Posterior vena cava (tissue), 2 donors: ENCODE data around the gene IL1RL2. TPM values are rescaled to one million over a fixed set of nuclear protein-coding genes. Genes with fewer than 3 reads are reported as not detected.
A peak's percentile ranks its signal among the peaks of the same experiment; 100 is the strongest.

ENCODE experiments used
- DNase-seq: peaks from one replicate; pipeline ENCODE4 v3.0.0-alpha.2; 2020; ENCODE audit warnings: low spot score
- intact Hi-C, 2 donors: fragments of 100-400 bp; cut with DNase I; formaldehyde crosslinking; loops; one replicate each; pipeline versions ENCODE4 v1.14.1 to v1.14.2; 2022 to 2023
- total RNA-seq, 2 donors: library from RNA; stranded (reverse); fragmentation: NEBNext Ultra II Directional; extraction: Animal tissue kit (Norgen Biotek cat#: 25700); gene quantifications; one replicate each; pipeline ENCODE4 v1.2.1, GENCODE V29; 2021
- donor health status: DM: yes; HTN: yes; CAD: no.
- donor health status: DM: yes; HTN: yes; CAD: no.

The IL1RL2 gene
- total RNA-seq, 2 donors from 2014 or later: 0.24 to 0.46 TPM

DNA sequence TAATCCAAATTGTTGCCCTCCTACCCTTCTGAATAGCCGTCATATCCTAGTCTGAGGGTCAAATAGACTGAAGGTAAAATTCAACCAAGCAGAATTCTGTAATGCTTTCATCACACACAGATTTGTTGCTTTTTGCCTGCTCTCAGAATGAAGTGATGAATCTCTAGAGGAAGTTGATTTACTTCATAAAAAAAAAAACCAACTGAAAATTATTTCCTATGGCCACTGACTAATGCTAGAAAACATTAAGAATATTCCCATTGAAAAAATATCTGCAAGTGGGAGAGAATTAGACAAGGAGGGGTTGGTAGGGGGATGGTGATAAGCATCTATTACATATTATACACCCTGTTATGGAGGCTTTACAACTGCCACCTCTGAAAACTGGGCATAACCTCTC, 2.3 kb upstream of the IL1RL2 start:
- DNase-seq: no peak
- intact Hi-C loops: no loop called here

DNA sequence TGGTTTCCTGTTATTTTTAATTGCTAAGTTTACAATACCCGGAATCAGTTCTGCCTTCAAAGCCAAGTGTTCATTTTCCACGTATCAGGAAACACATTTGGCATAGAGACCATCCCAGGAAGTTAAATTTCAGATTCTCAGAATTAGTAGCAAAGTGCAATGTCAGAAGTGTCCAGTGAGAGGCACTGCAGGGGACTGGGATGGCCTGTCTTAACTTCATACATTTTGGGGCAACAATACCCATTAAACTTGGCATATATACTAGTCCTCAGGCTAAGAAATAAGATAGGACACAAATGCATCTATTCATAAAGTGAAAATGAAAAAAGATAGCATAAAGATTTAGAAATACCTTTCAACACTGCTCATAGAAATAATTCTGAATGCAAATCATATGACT, 1.5 kb upstream of the IL1RL2 start:
- intact Hi-C loops: no loop called here
- no peak for DNase-seq

DNA sequence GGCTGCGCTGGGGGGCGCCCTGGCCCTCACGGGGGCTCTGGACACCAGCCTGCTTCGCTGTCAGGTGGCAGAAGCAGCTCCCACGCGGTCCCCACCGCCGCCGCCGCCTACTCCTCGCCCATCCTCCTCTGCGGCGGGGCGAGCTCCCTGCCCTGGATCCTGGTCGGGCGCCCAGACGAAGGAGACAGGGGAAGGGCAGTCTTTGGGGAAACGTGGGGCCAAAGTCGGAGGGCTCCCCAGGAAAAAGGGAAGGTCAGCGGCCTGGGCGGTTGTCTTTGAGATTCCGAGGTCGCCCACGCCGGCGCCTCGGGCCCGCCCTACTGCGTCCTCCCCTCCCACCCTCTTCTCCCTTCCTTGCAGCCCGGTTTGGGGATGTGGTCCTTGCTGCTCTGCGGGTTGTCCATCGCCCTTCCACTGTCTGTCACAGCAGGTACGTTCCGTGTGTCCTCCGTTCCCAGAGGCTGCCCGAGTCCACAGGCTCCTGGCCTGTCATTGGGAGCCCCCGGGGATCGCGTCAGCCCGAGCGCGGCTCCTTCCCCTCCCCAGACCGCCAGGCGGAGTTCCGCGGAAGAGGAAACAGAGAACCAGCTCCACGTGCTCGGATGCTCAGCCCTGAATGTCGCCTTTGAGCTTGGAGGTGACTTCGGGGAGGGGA, 800 bp downstream of the IL1RL2 start:
- intact Hi-C loops: no loop called here
- peak; percentile 89 for DNase-seq

DNA sequence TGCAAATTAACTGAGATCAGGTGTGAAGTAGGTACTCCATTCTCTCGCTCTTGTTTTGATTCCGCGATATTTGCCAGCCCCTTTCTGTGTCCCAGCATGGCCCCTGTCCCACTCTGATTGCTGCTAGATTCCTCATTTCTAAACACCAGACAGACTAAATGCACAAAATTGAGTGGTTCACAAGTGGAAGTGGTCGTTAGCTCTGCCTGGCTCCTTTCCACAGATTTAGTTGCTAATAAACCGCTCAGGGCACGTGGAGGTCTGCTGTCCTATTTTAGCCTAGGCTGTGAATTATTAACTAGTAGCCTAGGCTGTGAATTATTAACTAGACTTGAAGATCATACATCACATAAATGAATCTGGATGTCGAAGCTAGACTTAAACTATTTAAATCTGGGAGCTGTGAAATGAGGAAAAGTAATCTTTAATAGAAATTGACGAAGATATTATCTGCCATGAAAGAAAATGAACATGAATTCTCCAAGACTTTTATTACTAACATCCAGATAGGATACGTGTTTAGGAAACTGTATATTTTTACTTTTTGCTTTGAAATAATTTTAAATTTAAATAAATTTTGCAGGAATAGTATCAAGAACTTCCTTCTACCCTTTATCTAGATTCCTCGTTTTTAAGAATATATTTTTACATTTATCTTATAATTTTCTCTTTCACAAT, 3.7 kb downstream of the IL1RL2 start:
- intact Hi-C loops: no loop called here
- no peak for DNase-seq

DNA sequence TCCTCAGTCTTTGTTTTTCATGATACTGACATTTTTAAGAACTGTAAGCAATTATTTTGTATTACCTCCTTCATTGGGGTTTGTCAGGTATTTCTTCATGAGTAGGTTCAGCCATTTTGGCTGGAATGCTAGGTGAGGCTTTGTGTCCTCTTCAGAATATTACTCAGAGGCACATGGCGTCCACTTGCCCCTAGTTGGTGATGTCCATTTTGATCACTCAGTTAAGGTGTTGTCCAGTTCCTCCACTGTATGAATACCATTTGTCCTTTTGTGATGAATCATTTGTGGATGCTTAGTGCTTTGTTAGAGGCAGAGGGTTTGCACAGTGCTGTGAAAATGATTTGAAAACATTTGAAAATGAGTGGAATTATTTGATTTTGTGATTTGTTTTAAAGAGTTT, 4.7 kb downstream of the IL1RL2 start:
- no peak for DNase-seq
- intact Hi-C loops: no loop called here

DNA sequence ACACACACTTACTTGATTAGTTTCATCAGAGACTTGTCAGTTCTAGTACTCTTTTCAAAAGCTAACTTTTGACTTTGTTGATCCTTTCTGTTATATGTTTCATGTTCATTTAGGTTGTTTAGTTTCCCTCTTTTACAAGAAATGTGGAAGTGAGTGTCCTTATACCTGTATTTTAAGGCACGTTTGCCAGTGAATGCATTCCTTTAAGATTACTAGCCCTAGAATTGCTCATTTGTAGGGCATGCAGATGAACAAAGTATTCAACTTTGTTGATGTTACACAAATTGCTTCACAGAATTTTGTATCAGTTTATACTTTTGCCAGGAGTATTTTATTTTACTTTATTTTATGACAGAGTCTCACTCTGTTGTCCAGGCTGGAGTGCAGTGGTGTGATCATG, 6.3 kb downstream of the IL1RL2 start:
- no peak for DNase-seq
- intact Hi-C loops: no loop called here

DNA sequence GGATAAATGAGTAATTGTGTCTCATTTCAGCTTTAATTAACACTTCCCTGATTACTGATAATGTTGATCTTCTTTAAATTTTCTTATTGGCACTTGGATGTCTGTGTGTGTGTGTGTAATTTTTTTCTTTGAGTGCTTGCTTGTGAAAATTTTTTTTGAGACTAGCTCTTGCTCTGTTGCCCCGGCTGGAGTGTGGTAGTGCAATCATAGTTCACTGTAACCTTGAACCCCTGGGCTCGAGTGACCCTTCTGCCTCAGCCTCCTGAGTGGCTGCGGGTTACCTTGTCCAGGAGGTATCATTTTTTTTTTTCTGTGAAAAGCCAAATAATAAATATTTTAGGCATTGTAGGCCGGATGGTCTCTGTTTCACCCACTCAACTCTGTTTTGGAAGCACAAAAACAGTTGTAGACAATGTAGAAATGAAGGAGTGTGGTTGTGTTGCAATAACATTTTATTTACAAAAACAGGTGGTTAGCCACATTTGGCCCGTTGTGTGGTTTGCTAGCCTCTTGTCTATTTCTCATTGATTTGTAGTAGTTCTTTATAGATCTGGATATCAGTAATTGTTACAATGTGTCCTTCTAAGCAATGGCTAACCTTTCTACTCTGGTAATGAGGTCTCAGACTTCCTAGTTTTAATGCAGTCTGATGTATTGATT, 7.9 kb downstream of the IL1RL2 start:
- intact Hi-C loops: no loop called here

DNA sequence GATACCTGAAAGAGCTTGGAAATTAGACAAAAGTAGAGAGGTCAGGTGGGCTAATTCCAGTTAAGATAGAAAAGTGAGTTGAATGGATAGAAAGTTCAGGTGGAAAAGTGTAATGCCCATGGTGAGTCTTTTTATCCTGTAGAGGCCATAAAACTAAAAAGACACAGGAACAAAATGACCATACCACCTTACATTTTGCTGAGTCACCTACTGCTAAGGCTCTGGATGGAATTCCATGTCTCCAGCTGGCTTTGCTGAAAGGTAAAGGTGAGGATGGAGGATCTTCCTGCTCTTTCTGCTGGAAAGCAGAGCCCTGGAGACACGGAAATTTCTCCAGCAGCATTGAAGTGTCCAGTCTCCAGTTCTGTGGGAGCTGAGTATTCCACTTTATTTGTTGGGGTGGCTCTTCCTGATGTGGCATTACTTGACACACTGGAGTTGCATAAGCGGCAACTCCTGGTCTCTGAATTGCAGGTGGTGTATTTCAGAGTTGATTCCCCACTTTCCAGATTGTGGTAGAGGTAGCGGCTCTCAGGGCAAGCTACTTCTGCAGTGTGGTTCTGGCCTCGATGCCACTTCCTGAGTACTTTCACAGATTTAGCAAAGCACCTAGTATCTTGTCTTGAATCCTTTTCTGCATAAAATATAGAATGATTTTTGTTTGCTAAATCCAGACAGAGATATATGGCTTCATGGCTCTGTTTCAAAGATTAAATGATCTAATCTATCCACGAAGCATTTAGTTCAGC, 10.7 kb downstream of the IL1RL2 start:
- no peak for DNase-seq
- intact Hi-C loops: no loop called here

More for the DNA sequence above, 7.9 kb downstream of the IL1RL2 start:
- no peak for DNase-seq

DNA sequence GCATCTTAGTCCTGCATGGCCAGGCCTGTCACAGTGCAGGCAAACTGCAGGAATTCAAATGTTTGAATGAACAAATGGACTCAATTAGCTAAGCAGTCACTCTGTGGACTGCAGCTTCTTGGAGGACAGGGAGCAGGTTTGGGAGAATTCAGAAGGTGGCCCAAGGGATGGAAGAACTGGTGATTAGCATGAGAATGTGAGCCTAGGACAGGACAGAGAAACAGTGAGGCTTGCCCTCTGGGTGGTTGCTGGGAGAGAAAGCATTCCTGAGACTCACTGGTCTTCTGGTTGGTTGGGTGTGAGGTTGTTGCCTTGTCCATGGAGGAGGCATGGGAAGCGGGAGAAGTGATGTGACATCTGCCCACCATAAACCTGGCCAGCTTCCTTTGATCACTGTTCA, 13.7 kb downstream of the IL1RL2 start:
- no peak for DNase-seq
- intact Hi-C loops: no loop called here

DNA sequence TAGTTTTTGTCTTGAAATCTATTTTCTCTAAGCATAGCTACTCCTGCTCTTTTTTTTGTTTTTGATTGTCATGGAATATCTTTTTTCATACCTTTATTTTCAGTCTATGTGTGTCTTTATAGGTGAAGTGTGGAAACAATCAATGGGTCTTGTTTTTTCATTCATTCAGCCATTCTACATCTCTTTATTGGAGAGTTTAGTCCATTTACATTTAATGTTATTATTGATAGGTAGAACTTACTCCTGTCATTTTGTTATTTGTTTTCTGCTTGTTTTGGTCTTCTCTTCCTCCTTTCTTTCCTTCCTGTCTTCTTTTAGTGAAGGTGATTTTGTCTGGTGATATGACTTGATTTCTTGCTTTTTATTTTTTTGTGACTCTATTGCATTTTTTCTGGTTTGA, 17.8 kb downstream of the IL1RL2 start:
- DNase-seq: no peak
- intact Hi-C loops: no loop called here

DNA sequence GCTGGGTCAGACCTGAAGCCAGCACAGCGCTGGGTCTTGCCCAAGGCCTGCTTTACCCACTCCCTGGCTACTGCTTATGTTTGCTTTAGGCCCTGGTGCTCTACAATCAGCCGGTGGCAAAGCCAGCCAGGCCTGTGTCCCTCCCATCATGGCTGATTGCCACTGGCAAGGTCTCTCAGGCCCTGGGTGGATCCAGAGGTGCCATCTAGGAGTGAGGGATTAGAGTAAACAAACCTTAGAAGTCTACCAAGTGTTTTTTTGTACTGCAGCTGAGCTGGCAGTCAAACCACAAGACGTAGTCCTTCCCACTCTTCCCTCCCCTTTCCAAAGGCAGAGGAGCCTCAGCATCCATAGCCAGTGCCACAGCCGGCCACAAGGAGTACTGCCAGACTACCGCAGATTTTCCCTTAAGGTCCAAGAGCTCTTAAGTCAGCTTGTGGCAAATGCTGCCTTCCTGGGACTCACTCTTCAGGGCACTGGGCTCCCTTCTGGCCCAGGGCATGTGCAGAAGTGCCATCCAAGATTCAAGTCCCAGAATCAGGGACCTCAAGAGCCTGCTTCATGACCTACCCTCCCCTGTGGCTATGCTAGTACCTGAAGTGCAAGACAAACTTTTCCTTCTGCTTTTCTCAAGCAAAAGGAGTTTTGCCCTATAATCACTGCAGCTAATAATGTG, 20.0 kb downstream of the IL1RL2 start:
- no peak for DNase-seq
- intact Hi-C loops: no loop called here

DNA sequence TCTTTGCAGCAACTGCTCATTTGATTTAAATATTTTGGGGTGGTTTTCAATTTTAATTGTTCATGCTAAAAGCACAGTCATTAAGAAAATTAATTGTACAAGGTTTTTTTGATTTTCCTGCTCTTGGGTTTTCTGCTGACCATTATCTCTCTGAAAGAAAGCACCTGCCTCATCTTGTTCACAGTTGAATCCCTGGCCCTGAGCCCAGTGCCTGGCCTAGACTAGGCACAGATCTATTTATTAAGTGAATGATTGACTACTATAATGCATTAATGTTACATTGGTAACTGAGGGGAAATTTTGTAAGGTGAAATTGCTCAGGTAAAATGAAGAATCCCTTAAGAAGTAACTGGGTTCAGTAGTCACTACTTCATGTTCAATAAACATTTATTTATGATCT, 22.0 kb downstream of the IL1RL2 start:
- intact Hi-C loops: no loop called here
- no peak for DNase-seq

DNA sequence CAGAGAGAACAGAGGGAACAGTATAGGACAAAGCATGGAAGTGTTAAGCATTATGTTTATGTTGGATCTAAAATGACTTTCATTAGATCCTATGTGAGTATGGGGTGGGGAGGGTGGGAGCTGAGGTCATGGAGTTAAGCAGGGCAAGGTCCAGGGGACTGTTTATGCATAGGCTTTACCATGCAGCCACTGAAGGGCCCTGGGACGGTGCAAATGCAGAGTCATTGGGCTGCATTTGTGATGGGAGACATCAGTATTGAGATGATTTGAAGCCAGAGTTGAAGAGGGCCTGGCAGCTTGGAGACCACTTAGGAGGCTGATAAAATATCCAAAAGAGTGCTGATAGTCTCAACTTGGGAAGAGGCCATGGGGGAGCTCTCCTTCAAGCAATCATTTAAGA, 22.7 kb downstream of the IL1RL2 start:
- intact Hi-C loops: no loop called here
- DNase-seq: no peak

DNA sequence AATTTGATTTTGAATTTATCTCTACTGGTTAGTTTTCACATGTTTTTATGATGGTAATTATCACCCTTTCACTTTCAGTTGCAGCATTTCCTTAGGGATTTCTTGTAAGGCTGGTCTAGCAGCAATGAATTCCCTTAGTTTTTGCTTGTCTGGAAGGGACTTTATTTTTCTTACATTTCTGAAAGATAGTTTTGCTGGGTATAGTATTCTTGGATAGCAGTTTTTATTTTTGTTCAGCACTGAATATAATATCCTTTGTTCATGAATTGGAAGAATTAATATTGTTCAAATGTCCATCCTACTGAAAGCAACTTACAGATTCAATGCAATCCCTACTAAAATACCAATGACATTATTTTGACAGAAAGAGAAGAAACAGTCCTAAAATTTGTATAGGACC, 30.2 kb downstream of the IL1RL2 start:
- no peak for DNase-seq
- intact Hi-C loops: no loop called here

DNA sequence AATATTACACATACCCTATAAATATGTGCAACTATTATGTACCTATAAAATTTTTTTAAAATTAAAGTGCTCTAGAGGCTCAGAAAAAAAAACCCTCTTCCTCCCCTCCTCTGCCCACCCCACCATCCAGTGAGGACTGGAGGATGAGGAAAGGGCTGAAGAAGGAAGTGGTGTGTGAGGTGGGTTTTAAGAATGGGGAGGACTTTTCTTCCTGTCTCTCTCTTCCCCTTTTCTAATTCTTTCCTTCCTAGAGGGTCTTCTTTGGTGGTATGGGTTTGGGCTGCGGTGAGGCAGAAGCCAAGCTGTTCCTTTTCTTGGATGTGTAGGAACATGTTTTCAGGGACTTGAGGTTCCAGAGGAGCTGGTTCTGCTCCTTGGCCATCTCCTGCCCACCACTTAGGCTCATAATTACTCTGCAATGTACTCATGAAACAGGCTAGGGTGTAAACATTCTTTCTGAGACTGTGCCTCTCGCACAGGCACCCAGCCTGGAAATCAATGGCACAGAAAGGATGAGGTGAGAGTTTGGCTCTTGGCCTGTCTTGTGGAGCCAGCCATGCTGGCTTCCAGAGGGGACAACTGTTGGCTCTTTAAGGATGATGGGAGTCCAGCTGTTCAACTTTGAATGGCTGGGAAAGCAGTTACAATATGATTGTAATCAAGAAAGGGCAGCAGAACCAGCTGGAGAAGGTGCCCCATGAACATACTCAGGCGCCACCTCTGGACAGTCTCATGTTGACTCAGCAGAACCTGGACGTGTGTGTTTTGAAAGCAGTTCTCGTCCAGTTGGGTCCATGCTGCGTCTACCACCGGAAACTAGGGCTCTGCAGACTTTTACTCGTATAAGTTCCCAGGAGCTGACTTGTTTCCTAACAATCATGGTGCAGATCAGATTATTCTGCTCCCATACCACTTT, 38.3 kb downstream of the IL1RL2 start:
- intact Hi-C loops: no loop called here

DNA sequence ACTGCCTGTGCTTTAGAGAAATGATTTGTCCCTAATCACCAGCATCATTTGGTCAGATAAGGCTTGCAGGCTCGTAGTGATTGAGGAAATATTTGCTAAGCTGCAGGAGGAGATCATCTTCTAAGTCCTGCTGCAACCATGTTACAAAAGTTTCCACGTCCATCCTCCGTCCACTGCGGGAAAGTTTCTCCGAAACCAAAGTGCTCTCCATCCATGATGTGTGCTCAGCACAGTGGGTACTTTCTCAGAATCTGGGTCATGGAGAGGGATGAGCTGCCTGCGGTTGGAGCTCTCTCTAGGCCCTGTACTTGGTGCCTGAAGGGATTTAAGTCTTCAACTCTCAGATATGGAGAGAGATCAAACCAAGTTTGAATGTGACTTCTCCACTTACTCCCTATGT, 39.3 kb downstream of the IL1RL2 start:
- intact Hi-C loops: no loop called here
- no peak for DNase-seq

More for the DNA sequence above, 38.3 kb downstream of the IL1RL2 start:
- no peak for DNase-seq

DNA sequence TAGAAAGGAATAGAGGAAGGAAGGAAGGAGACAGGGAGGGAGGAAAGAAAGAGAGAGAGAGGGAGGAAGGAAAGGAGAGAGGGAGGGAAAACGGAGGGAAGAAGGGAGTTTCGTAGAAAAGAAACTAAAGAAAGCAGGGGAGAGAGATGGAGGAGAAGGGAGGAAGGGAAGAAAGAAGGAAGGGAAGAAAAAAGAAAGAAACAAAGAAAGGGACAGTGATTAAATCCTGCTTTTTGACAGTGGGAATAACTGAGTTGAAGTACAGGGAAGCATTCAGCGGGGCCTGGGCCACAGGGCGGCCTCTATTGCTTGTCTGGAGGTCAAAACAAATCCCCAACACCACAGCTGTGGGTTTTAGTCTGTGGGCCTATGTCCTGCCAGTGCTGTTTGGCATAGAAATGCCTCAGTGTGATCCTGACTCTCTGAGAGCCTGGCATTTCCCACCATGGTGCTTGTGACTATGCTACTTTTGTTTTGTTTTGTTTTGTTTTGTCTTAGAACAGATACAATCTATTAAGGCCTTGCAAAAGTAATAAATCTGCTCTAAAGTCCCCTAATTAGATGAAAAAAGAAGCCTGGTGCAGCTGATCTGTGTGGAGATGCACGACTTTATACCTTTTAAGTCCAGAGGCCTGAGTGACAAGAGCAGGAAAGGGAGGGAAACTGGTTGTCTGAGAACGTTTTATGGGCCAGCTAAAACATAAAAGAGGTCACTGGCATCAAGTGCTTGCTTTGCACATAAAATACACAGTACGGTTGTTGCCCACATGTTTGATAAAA, 40.0 kb downstream of the IL1RL2 start:
- DNase-seq: no peak
- intact Hi-C loops: no loop called here
